WTC11 (cell line): ENCODE results near the gene ST6GALNAC2. TPM values are rescaled to one million over a fixed set of nuclear protein-coding genes. Genes with fewer than 3 reads are reported as not detected.
"Not testable (repeated sequence)": the region's sequence is repeated elsewhere in the genome, so short reads cannot be mapped to it uniquely, and the experiment has no call there.

ENCODE experiments used
- ATAC-seq: fragments of 200-7000 bp; cut with Tn5 transposase; 2 replicates; pipeline ENCODE4 v1.10.0; 2021; ENCODE audit warnings: mild to moderate bottlenecking, moderate library complexity
- CTCF ChIA-PET: fragments of 300-600 bp; sonication (Branson Sonifier 250); formaldehyde crosslinking; loops from one replicate; lab custom pipeline; 2021; ENCODE audit warnings: antibody characterized with exemption; lab: Charles Lee
- POLR2A ChIA-PET: fragments of 350-600 bp; sonication (Branson Sonifier 250); formaldehyde crosslinking; loops from one replicate; lab custom pipeline; 2021; ENCODE audit warnings: antibody characterized with exemption; lab: Charles Lee
- DNase-seq: peaks from one replicate; pipeline ENCODE4 v3.0.0; 2021; ENCODE audit warnings: low spot score
- H3K27ac Mint-ChIP-seq: 2 replicates; pipeline ENCODE4 v1.8.0; 2021; ENCODE audit warnings: mixed read lengths
- H3K27me3 Mint-ChIP-seq: 2 replicates; pipeline ENCODE4 v1.8.0; 2021; ENCODE audit warnings: low read depth, mild to moderate bottlenecking, moderate library complexity, mixed read lengths
- H3K36me3 Mint-ChIP-seq: 2 replicates; pipeline ENCODE4 v1.8.0; 2021; ENCODE audit warnings: mixed read lengths
- H3K4me1 Mint-ChIP-seq: 2 replicates; pipeline ENCODE4 v1.8.0; 2022; ENCODE audit warnings: mixed read lengths
- H3K4me3 Mint-ChIP-seq: 2 replicates; pipeline ENCODE4 v1.8.0; 2021; ENCODE audit warnings: mild to moderate bottlenecking, moderate library complexity, mixed read lengths
- H3K9me3 Mint-ChIP-seq: 2 replicates; pipeline ENCODE4 v1.8.0; 2021; ENCODE audit warnings: mixed read lengths
- ATF3 ChIP-seq: sonication (generic); formaldehyde crosslinking; conservative IDR thresholded peaks from 2 replicates; pipeline ENCODE4 v1.8.1; 2022; ENCODE audit warnings: mild to moderate bottlenecking, missing genetic modification reagents
- CDX4 ChIP-seq: fragments of 250-450 bp; sonication (Bioruptor Pico); IDR thresholded peaks from 2 replicates; pipeline ENCODE4 v1.9.0; 2021; ENCODE audit warnings: moderate library complexity, mild to moderate bottlenecking, inconsistent platforms, borderline replicate concordance
- E2F1 ChIP-seq: sonication (generic); formaldehyde crosslinking; IDR thresholded peaks from 2 replicates; pipeline ENCODE4 v1.8.0; 2022; ENCODE audit warnings: mild to moderate bottlenecking, missing genetic modification reagents
- FOXP1 ChIP-seq: sonication (generic); formaldehyde crosslinking; IDR thresholded peaks from 2 replicates; pipeline ENCODE4 v1.8.0; 2022; ENCODE audit warnings: missing genetic modification reagents, mild to moderate bottlenecking, moderate library complexity, borderline replicate concordance
- GTF2I ChIP-seq: fragments of 250-450 bp; sonication (Bioruptor Pico); conservative IDR thresholded peaks from 2 replicates; pipeline ENCODE4 v1.4.0; 2021; ENCODE audit warnings: mild to moderate bottlenecking
- MYBL2 ChIP-seq: sonication (generic); formaldehyde crosslinking; IDR thresholded peaks from 2 replicates; pipeline ENCODE4 v1.8.1; 2023; ENCODE audit warnings: mild to moderate bottlenecking, moderate library complexity, missing genetic modification reagents
- NR3C1 ChIP-seq: sonication (generic); formaldehyde crosslinking; conservative IDR thresholded peaks from 2 replicates; pipeline ENCODE4 v1.8.1; 2023; ENCODE audit warnings: low read depth, mild to moderate bottlenecking, missing genetic modification reagents
- RORB ChIP-seq: fragments of 250-450 bp; sonication (Bioruptor Pico); IDR thresholded peaks from 2 replicates; pipeline ENCODE4 v1.9.0; 2021; ENCODE audit warnings: mild to moderate bottlenecking
- ZBTB43 ChIP-seq: sonication (generic); formaldehyde crosslinking; IDR thresholded peaks from 2 replicates; pipeline ENCODE4 v1.8.1; 2023; ENCODE audit warnings: mild to moderate bottlenecking, missing genetic modification reagents
- ZMAT4 ChIP-seq: fragments of 250-450 bp; sonication (Bioruptor Pico); IDR thresholded peaks from 2 replicates; pipeline ENCODE4 v1.9.0; 2021; ENCODE audit warnings: mild to moderate bottlenecking
- ZNF317 ChIP-seq: sonication (generic); formaldehyde crosslinking; IDR thresholded peaks from 2 replicates; pipeline ENCODE4 v1.8.1; 2023; ENCODE audit warnings: low read depth, mild to moderate bottlenecking, moderate library complexity, missing genetic modification reagents, borderline replicate concordance
- ZNF425 ChIP-seq: fragments of 250-450 bp; sonication (Bioruptor Pico); conservative IDR thresholded peaks from 2 replicates; pipeline ENCODE4 v1.9.0; 2021; ENCODE audit warnings: mild to moderate bottlenecking
- total RNA-seq: library from RNA; stranded (reverse); gene quantifications from 3 replicates; pipeline ENCODE4 v1.2.3, GENCODE V29; 2021

ST6GALNAC2 gene
- total RNA-seq, 1 experiment from 2014 or later = not detected

GRCh38 chr17:76534831-76535732 lies 50.6 kb downstream of the ST6GALNAC2 start:
- ChIA-PET CTCF (interaction anchor here (0.8 to 9.7 kb wide), 2 partner anchors 11 to 12 kb away, joined by 4 to 123 read pairs; no protein-coding TSS in a partner anchor), POLR2A (no interaction called here)
- H3K27me3 Mint-ChIP-seq = peaks cover 44% of the 10 kb centered on the region
- no peak overlapping the region for H3K4me3 Mint-ChIP-seq
- no peak for ATAC-seq
- H3K36me3 Mint-ChIP-seq = no peaks in the 10 kb centered on the region; the same call in 1 of the 2 replicates
- DNase-seq = no peak
- H3K9me3 Mint-ChIP-seq = no peaks in the 10 kb centered on the region
- H3K4me1 Mint-ChIP-seq = peaks cover 17% of the 10 kb centered on the region
- no peak overlapping the region for H3K27ac Mint-ChIP-seq
- TF ChIP-seq E2F1 (CRISPR knock-in tag) (no peak), GTF2I (CRISPR knock-in tag) (no peak), RORB (CRISPR knock-in tag) (no peak), ZBTB43 (CRISPR knock-in tag) (no peak), FOXP1 (CRISPR knock-in tag) (no peak), ZNF425 (CRISPR knock-in tag) (no peak), MYBL2 (CRISPR knock-in tag) (no peak), ZMAT4 (CRISPR knock-in tag) (no peak), ZNF317 (CRISPR knock-in tag) (no peak), CDX4 (CRISPR knock-in tag) (no peak), NR3C1 (CRISPR knock-in tag) (no peak), ATF3 (no peak)

GRCh38 chr17:76533640-76534359 lies 51.9 kb downstream of the ST6GALNAC2 start:
- ATAC-seq, H3K27ac Mint-ChIP-seq, H3K4me3 Mint-ChIP-seq, H3K9me3 Mint-ChIP-seq, POLR2A ChIA-PET, H3K36me3 Mint-ChIP-seq, DNase-seq: not testable (repeated sequence)
- Mint-ChIP-seq H3K27me3 (peaks cover 33% of the 10 kb centered on the region), H3K4me1 (peaks cover 13% of the 10 kb centered on the region)
- CTCF ChIA-PET = interaction anchor here (0.7 to 9.7 kb wide), 3 partner anchors 10 to 144 kb away, joined by 3 to 123 read pairs (median 4); no protein-coding TSS in a partner anchor
